GM19463 (cell line): ENCODE results near the gene LY6G6D.
"Not testable (repeated sequence)": the region's sequence is repeated elsewhere in the genome, so short reads cannot be mapped to it uniquely, and the experiment has no call there.

Experiments used
- ATAC-seq: cut with Tn5 transposase; IDR thresholded peaks from one replicate; pipeline ENCODE4 v1.9.1; 2021; ENCODE audit warnings: mild to moderate bottlenecking, moderate library complexity; ENCODE audit not compliant: unreplicated experiment

The LY6G6D gene

DNA sequence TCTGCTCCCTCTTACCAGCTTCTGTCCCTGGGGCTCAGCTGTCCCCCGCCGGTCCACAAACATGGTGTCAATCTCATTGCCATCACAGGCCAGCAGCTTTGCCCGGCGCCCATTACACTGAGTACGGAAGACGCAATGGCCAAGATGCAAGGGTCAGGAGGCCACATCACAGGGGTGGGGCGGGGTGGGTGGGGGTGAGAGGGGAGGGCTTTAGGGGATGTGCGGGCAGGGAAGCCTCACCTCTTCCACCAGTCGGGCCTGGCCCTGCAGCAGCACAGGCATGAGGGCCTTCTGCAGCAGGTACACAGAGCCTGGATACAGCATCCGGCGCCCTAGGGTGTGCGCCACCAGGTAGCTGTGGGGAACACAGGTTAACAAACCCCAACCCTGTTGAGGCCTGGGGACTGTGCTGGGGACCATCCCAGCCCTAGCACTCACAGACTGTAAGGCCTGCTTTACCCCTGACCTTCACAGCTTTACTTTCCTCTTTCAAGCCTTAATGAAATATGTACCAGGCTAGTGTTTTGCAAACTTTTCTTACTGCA, 23.5 kb upstream of the LY6G6D start:
- no peak for ATAC-seq

DNA sequence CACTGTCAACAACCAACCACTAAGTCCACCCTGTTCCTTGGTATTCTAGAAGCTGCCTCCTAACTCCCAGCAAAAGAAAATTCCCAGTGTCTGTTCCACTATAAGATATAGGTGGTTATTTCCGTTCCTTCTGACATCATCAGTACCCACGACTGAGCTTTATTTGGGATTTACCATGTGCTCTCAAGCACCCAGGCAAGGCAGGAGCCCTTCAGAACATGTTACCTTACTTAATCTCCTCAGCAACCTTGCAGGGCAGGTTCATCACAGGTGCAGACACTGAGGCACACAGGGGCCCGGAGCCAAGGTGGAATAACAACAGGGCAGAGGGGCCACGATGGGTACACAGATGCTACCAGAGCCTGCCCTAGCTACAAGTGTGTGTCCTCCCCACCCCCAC, 22.8 kb upstream of the LY6G6D start:
- ATAC-seq, result no peak

DNA sequence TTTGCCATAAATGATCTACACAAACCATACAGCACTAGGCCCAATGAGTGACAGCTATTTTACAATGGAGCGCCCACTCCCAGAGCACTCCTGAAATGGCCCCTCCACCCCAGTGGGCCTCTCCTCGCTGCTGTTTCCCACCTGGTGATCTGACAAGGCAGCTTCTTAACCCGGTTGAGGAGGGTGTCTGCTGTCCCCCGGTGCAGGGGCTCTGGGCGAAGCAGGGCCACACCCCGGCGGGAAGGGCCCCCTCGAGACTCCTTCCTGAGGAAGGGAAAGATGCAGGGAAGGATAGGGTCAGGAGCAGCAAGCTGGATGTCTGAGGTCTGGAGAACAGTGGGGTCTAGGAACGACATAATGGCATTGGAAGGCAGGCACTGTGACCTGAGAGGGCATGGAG, 22.3 kb upstream of the LY6G6D start:
- no peak for ATAC-seq

DNA sequence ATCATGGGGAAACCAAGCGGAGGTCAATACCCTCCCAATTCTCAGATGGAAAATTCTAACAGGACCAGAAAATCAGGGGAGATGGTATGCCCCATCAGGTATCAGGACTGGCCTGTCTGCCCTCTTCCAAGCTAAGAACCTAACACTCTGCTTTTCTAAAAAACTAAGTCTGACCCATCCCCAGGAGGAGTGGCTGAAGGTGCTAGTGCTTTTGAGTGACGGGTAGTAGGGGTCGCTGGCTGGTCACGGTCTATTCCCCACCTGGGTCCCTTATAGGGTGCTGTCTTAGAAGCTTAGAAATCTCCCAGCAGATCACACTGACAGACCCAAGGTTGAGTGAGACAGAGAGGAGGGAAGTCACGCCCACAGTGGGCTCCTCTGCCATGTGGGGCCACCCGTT, 21.6 kb upstream of the LY6G6D start:
- ATAC-seq, result no peak

DNA sequence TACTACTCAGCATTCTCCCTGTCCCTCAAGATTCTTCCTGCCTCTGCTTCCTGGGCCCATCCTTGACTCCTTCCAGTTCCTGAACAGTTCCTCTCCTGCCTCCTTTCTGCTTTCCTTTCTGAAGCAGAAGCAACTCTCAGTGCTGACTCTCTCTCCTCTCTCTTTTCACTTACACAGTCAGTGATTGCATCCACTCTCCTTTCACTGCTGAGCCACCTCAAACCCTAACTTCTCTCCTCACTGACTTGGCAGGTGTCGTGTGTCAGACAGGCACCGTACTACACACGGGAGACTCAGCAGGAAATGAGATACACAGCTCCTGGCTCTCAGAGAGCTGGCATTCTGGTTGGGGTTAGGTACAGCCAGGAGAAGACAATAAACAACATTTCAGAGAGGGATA, 17.6 kb upstream of the LY6G6D start:
- no peak for ATAC-seq

DNA sequence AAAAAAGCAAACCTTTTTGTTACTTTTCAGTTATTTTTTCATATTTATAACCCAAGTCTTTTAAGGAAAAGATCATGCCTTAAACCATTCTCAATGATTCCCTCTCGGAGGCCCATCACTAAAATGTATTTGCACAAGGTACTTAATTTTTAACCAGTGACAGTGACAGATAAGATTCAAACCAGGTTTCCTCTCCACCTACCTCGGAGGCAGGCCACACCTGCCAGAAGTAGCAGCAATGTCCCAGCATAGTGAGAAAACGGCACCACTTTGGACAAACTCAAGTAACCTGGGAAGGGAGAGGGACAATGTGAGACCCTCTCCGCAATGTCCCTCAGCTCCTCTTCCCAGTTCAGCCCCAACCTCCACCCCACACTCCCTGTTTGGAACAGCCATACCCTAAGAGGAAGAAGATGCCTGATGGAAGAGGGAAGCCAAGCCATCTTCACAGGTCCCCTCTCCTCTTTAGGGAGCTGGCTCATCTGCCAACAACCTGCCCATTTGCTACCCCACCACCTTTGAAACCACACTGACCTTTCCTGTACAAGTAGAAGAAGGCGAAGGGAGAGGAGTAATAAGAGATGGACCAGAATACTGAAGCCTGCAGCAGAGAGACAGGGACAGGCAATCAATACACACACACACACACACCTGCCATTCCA, 14.3 kb upstream of the LY6G6D start:
- ATAC-seq, result no peak

- no peak for ATAC-seq
These were observed 13.3 kb upstream of the LY6G6D start for GRCh38 chr6:31701666-31702404.

GRCh38 chr6:31702405-31702818, 12.7 kb upstream of the LY6G6D start:
- ATAC-seq, result no peak

- peak; percentile 95 for ATAC-seq
These were observed 12.1 kb upstream of the LY6G6D start, which contains the start of gene ABHD16A for GRCh38 chr6:31702819-31703716. Gene ABHD16A, minus strand, starts transcription at chr6:31703324. Its CDS starts 43 bp downstream, at chr6:31703281.

DNA sequence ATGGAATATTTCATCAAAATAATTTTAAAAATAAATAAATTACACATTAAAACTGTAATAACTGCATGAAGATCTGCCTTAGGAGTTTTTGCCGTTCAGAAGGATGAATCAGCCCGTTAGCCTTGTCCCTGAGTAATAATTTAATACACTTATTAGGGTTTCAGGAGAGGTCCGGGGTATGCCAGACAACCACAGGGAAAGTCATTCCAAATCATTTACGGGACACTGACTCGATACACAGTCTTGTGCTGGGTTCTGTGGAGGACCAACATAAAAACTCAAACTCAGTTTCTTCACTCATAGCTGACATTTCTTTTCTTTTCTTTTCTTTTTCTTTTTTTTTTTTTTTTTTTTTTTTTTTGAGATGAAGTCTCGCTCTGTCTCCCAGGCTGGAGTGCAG, 9.2 kb upstream of the LY6G6D start:
- no peak for ATAC-seq

DNA sequence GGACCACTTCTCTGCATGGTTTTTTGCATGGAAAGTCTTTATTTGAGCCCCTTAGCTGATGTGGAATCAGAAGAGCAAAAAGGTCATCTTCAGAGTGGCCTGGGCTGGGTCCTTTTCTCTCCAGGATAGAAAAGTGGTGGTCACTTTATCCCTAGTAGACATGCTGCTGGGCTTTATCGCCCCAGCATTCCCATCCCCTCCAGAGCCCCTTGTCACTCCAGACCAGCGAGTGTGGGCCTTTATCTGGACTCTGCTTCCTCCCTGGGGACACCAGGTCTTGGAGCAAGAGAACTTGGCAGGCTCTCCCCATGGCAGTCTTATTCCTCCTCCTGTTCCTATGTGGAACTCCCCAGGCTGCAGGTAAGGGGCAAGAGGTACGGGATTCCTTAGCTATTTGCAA, 8.5 kb upstream of the LY6G6D start, which contains the start of gene LY6G6F:
LY6G6F (plus strand) TSS at position 268 of the 400 bp plus-strand sequence; CDS start at position 309, 41 bp downstream.
- no peak for ATAC-seq

- ATAC-seq, result no peak
These were observed 7.4 kb upstream of the LY6G6D start for GRCh38 chr6:31707701-31708100.

- no peak for ATAC-seq
These were observed 6.9 kb upstream of the LY6G6D start for GRCh38 chr6:31708224-31708623.

- not testable (repeated sequence) for ATAC-seq
These were observed 6.0 kb upstream of the LY6G6D start for GRCh38 chr6:31709157-31709556.

GRCh38 chr6:31710523-31711219, 4.5 kb upstream of the LY6G6D start:
- no peak for ATAC-seq

DNA sequence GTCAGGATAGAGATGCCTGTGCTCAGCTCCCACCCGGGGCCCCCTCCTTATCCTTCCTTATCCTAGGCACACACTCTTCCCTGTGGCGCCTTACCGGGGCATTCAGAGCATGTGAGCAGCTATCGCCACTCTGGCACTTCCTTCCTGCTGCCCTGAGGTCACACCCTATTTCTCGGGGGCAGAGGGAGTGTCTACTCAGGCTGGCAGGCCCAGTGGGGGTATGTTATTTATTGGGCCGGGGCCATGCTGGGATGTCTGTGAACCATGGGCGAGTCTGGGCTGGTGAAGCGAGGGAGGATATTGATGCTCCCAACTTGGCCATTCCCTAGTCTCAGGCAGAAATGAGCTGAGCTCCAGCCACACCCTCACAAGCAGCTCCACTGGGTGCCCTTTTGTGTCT, 3.9 kb upstream of the LY6G6D start:
- ATAC-seq, result no peak

DNA sequence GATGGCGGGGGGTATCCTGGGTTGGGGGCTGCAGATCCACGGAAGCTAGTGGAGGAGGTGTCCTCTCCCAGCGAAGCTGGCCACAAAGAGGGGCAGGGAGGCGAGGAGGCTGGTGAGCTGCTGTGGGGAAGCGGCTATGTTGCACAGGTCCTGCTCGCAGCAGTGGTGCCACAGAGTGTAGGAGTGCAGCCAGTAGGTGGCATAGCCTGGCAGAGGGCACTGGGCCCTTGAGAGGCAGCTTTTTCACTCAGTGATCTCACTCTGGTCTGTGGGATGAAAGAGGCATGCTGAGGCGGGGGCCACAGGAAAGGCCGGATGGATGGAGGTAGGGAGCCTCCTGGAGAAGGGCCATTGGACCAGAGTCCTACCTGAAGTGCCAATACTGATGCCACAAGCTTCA, 2.9 kb upstream of the LY6G6D start:
- ATAC-seq, result no peak

GRCh38 chr6:31713465-31713864, 1.7 kb upstream of the LY6G6D start:
- no peak for ATAC-seq

GRCh38 chr6:31713991-31714684, 1.0 kb upstream of the LY6G6D start:
- no peak for ATAC-seq
